NCI-H446 (cell line): Measurements from ENCODE around the gene BRD3OS.

Experiments used
- DNase-seq, 2 experiments: peaks; one replicate each; lab custom pipeline; 2025; lab: John Stamatoyannopoulos, UW

The BRD3OS gene

GRCh38 chr9:134034215-134035040, 9.1 kb downstream of the BRD3OS start:
- DNase-seq = no peak

DNA sequence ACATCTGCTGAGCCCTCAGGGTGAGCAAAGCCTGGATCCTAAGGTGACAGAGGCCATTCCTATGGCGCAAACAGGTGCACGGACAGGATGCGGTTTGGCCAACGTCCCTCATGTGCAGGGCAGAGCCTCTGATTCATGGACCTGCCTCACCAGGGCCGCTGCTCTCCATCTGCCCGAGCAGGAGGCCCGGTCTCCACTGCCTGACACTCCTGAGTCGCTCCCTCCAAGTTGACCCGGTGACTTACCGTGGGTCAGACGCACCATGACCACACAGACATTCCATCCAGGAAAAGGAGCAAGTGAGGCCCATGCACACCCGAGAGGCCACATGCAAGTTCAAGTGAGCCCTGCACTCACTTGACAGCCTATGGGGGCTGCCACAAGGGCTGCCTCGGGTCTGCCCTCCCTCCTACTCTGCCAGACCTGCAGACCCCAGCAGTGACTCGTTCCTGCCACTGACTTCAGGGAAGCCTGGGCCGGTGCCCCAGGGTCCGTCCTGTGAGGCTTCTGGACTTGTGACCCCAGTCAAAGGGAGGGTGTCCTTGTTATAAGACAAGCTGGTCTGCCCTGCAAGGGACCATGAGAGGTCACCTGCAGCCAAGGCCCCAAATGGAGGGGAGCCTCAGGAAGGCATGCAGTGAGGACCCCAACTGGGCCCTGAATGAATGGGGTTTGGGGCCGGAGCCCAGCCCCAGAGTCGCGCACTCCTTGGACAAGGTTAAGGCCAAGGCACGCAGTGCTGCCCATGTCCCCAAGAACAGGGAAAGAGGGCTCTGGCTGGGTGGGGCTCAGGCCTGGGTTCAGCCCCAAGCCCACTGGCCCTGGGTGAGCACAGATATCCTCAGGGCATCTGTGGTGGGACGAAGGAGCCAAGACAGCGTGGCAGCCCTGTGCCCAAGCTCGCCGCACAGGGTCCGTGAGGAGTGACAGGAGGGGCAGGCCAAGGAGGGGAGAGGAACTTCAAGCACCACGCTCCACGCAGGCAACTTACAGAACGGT, 10.1 kb downstream of the BRD3OS start:
- DNase-seq = no peak

- no peak for DNase-seq
Measured at GRCh38 chr9:134036130-134036529, 10.8 kb downstream of the BRD3OS start.

DNA sequence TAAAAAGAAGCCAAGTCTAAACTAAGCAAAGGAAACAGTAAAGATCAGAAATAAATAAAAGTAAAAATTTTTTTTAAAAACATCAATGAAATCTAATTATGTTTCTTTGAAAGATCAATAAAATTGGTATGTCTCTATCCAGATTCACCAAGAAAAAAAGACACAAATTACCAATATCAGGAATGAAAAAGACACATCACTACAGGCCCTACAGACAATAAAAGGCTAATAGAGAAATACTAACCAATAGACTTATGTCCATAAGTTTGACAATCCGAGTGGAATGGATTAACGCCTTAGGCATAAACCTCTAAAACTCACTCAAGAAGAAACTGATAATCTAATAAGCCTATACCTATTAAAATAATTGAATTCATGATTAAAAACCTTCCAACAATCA, 12.4 kb downstream of the BRD3OS start:
- no peak for DNase-seq

DNA sequence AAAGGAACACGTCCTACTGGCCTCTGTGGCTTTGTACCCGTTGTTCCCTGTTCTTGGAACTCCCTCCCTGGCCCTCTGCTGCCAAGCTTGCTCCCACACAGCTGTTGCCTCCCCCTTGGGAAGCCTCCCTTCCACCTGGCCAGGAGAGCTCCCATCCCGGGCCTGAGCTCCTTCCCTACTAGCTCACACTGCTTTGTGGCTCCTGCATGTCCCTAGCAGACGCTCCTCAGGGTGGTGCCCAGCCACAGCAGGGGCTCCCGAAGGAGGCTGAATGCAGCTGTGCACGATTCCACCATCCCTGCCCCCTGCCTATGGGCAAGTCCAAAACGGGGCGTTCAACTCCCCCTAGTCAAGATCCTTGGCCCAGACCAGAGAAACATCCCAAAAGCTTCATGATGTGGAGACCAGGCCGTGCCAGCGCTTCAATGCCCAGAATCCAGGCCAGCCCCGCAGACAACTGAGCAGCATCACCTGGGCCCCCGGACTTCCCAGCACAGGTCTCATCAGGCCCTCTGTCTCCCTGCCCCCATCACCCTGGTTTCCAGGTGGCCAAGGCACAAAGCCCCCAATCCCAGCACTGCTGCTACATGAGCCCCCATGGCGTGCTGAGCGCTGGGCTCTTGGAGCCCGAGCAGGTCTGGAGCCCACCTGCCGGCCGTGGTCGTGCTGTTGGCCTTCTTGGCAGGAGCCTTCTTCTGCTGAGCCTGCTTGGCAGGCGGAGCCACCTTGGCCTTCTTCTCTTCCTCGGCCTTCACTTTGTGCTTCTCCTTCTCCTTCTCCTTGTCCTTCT, 14.3 kb downstream of the BRD3OS start:
- no peak for DNase-seq

DNA sequence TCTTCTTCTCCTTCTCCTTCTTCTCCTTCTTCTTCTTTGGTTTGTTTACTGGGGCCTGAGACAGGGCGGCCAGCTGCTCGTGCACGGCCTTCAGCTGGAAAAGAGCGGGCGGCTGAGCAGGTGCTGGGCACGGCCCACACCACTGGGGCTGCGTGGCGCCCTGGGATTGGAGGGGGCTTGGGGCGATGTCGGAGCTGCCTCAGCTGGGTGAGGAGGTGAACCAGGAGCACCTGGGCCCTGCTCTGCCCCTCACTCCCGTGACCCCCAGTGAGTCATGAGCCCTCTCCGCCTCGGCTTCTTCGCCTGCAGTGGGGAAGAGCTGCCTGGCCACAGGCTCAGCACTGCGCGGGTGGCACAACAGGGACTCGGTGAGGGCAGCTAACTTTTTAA, 14.9 kb downstream of the BRD3OS start:
- no peak for DNase-seq

GRCh38 chr9:134040781-134041648, 15.7 kb downstream of the BRD3OS start:
- DNase-seq = no peak

DNA sequence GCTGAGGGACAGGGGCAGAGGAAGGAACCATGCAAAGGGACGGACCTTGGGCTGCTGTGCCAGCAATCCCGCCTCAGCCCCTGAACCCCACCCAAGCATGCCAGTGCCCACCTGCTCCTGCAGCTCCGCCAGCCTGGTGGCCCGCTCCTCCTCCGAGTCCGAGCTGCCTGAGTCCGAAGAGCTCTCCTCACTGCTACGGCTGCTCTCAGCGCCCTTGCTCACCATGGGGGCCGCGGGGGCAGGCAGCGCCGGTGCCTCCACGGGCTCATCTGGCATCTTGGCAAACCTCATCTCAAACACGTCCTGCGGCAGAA, 16.3 kb downstream of the BRD3OS start:
- no peak for DNase-seq

DNA sequence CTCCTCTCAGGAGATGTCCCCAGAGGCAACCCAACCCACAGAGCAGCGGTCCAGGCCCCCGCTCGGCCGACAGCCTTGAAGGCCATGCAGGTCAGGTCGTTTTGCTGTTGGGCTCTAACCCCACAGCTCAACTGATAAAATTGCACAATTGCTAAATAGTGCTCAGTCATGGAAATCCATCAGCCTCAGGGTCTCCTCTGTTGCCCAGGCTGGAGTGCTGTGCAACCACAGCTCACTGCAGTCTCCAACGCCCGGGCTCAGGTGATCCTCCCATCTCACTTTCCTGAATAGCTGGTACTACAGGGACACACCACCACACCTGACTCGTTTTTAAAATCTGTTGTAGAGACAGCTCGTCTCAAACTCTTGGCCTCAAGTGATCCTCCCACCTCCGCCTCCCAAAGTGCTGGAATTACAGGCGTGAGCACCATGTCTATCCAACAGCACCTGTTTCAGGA, 18.3 kb downstream of the BRD3OS start:
- DNase-seq = no peak

GRCh38 chr9:134044944-134045343, 19.7 kb downstream of the BRD3OS start:
- no peak for DNase-seq

DNA sequence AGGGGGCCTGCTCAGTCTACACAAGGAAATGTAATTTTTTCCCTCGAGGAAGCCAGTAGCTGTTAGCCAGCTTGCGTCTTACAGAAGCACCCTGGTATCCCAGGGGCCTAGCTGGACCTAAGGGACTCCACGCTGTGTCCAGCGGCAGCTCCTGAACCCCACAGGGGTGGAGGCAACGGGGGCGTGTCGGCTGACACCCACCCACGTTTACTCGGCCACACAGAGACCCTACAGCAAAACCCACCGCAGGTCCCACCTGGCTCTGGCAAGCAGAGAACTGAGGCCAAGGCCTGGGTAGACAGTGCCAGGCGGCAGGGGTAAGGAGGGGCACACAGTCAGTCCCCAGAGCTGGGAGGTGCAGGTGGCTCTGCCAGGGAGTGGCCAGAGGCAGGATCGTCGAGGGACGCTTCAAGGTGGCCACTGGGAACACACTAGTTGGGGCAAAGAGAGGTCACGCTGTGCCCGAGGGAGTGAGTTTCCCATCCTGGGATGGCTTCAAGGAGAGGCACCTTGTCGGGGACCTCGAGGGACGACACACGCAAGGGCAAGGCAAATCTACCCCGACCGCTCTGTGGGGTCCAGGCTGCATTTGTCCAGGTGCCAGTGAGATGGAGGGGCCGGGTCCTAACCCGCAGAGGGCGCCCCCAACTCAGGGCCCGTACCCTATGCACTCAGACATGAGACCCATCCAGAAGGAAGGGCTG, 20.7 kb downstream of the BRD3OS start:
- no peak for DNase-seq

DNA sequence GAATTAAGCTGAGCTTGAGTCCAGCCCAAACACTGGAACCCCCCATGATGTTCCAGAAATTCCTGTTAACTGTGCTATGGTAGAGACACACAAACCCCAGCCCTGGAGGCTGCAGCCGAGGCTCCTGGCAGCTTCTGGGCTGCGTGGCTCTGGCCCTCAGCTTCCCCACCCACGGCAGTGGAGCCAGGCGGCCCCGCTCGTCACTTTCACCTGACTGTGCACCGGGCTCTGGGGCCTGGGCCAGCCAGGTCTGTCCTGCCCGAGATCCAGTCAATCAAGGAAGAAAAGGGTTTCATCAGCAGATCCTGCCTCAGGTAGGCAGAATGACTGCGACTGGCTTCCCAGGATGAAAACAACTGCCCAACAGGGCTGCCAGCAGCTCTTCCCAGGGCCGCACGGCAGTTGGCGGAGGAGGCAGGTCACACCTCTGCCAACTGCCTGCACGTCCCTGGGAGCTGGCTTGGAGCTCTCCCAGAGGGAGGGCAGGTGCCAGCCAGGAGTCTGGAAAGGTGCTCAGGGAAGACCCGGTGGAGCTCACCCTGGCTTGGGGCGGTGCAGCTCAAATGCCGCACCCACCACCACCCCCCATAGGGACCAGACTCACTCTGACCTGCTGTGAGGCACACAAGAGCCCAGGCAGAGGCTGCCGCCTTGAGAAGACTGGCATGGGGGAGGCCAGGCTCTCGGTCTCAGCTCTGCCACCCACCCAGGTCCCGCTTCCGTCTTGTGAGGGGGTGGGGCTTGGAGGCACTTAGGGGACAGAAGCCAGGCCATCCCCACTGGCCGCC, 21.8 kb downstream of the BRD3OS start:
- DNase-seq = no peak

GRCh38 chr9:134047868-134048581, 22.7 kb downstream of the BRD3OS start:
- DNase-seq = no peak

DNA sequence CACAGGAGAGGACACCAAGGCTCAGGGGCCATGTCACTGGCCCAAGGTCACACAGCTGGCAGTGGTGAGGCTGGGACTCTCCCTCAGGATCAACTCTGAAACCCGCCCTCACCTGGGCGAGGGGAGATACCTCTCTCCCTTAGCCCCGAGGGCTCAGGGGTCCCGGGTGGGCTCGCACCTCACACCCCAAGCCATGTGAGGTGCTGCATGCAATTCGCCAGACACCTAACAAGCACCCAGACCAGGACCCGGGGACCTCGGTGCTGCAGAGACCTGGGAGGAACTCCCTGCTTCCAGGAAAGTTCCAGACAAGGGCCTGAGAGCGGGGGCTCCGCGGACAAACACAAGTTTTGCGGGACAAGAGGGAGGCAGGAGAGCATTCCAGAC, 23.3 kb downstream of the BRD3OS start:
- DNase-seq = no peak

GRCh38 chr9:134049236-134049635, 24.0 kb downstream of the BRD3OS start:
- DNase-seq = no peak

DNA sequence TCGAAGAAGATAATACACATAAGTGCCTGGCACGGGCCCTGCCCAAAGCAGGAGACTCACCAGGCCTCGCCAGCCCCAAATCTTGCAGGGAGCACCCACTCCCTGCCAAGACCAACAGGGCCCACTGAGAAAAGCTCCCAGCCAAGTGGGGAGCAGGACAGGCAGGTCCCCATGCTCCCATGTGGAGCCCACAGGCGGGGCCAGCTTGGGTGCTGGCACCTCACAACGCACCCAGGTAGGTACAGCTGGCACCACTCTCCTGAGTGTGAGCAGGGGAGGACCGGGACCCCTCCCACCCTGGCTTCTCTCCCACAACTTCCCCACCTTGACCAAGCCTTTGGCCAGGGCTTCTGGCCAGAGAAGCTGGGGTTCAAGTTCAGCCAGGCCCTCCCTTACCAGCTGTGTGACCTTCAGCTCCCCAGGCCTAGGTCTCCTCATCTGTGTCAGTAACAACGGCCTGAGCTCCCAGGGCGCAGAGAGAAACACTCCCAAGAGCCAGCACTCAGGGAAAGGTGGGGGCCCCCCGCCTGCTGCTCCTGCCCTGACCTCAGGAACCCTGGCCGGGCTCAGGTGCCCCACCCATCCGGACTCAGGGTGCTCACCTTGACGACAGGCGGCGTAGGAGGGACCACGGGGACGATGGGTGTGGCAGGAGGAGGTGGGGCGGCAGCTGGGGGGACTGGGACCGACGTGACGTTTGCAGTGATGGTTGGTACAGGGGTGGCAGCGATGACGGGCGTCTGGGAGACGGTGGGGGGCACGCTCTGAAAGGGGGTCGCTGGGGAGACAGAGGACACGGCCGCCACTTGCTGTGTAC, 24.7 kb downstream of the BRD3OS start:
- DNase-seq = no peak

GRCh38 chr9:134050726-134051125, 25.4 kb downstream of the BRD3OS start:
- no peak for DNase-seq

DNA sequence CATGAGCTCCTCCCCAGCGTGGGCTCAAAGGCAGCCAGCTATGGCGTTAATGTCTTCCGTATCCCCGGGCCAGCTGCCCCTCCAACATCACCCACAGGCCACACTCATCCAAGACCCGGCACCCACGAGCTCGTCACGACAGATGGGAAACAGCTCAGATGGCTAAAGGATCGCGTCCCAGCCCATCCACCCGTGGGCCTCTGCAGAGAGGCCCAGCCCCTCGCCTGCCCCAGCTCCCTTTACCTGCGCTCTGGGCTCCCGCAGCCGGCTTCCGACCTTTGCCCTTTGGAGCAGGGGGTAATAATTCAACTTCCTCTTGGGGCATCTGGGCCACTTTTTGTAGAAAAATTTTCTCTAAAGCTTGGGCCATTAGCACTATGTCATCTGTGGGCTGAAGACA, 26.0 kb downstream of the BRD3OS start:
- DNase-seq = no peak
